GM20000 (cell line): Measurements from ENCODE around the gene RANBP3.

Source experiments
- DNase-seq: peaks from one replicate; pipeline ENCODE4 v3.0.0; 2012; ENCODE audit warnings: low spot score
- TF ChIP-seq, protein P1 (sequence below): IDR thresholded peaks from 2 replicates; pipeline ENCODE4 v1.5.1; 2012; ENCODE audit warnings: mild to moderate bottlenecking, control low read depth; ENCODE audit errors: extremely low read depth, missing control alignments

RANBP3 gene

DNA sequence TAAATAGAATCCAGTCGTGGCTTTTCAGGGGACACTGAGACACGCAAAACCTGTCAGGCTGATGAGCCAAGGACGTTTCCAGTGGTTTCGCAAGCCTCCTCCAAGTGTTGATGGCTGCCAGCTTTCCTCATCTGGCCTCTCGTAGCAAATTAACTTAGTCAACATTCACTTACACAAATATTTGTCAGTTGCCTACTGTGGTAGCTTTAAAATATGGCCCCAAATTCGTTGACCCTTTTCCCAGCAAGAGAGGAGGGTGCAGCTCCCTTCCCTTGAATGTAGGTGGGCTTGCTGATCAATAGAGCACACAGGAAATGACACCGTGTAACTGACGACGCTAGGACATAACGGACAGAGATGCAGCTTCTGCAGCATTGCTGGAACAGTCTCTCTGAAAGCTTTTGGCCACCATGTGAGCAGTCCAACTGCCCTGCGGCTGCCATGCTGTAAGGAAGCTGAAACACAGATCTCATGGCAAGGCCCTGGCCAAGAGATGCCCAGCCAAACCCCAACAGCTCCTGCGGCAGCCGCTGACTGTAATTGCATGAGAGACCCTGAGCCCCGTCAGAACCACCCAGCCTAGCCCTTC lies 5.5 kb upstream of the RANBP3 start:
- TF ChIP-seq, protein P1, sequence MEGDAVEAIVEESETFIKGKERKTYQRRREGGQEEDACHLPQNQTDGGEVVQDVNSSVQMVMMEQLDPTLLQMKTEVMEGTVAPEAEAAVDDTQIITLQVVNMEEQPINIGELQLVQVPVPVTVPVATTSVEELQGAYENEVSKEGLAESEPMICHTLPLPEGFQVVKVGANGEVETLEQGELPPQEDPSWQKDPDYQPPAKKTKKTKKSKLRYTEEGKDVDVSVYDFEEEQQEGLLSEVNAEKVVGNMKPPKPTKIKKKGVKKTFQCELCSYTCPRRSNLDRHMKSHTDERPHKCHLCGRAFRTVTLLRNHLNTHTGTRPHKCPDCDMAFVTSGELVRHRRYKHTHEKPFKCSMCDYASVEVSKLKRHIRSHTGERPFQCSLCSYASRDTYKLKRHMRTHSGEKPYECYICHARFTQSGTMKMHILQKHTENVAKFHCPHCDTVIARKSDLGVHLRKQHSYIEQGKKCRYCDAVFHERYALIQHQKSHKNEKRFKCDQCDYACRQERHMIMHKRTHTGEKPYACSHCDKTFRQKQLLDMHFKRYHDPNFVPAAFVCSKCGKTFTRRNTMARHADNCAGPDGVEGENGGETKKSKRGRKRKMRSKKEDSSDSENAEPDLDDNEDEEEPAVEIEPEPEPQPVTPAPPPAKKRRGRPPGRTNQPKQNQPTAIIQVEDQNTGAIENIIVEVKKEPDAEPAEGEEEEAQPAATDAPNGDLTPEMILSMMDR = no peak
- DNase-seq = no peak

DNA sequence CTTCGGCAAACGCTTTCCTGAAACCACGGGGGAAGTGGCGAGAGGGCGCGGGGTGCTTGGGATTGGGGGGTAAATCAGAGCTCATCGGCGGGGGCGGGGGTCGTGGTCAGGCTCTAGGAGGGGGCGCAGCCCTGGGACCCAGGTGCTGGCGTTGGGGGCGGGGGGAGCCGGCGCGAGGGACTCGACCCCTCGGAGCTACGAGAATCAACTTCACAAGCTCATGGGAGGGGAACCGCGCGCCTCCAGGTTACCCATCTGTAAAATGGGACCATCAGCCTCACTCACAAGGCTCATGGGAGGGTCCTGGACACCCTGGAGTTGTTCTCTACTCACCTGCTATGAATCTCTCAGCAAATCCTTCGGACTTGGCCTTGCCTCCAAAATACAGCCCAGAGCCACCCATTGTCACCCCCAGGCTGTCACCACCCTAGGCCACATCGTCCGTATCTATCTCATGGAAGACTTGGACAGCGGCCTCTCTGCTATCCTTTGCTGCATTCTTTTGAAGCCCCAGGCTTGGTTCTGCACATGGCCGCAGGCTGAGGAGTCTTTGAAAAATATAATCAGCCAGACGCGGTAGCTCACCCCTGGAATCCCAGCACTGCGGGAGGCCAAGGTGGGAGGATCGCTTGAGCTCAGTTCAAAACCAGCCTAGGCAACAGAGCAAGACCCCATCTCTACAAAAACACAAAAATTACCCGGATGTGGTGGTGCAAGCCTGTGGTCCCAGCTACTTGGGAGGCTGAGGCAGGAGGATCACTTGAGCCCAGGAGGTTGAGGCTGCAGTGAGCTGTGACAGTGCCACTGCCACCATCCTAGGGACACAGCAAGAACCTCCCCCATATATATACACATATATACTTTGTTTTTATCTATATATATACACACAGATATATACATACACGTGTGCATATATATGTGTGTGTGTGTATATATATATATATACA lies 939 bp upstream of the RANBP3 start:
- TF ChIP-seq, protein P1 = no peak

GRCh38 chr19:5977222-5977784 lies 637 bp downstream of the RANBP3 start:
- TF ChIP-seq, protein P1 = no peak
- no peak for DNase-seq

More for the DNA sequence above, 939 bp upstream of the RANBP3 start:
- DNase-seq = no peak

- TF ChIP-seq, protein P1 = no peak
- no peak for DNase-seq
These were observed 1.2 kb downstream of the RANBP3 start for GRCh38 chr19:5976768-5977167.

GRCh38 chr19:5975388-5975728 lies 2.6 kb downstream of the RANBP3 start:
- TF ChIP-seq, protein P1 = no peak
- DNase-seq = no peak

DNA sequence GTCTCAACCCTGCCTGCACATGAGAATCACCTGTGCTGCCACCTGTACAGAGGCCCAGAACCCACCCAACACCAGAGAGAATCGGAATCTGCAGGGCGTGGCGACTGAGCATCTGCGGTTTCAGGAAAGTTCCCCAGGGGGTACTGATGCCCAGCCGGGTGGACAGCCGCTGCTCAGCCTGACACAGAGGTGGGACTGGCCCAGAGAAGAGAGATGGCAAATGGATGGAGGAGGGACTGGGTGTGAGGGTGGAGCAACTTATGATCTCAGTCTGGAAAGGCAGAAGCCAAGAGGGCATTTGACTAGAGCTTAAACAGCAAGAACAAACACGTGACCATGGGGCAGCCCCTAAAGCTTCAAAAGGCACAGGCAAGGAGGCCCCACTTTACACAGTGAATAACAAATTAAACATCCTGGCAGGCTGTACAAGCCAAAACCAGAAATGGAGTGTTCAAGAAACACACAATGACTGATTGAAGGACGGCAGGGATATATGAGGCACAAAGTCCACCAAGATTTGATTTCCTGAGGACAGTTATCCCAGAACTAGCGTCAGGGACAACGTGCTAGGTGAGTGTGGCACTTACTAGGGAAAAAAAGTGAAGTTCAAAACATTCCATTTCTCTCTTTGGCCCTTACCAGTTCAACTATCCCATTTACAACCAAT lies 3.1 kb downstream of the RANBP3 start:
- TF ChIP-seq, protein P1 = no peak
- DNase-seq = peak; percentile 67
